ENCODE data around the gene LHFPL2. TPM values are rescaled to one million over a fixed set of nuclear protein-coding genes. Genes with fewer than 3 reads are reported as not detected.

LHFPL2 gene
- total and polyA plus RNA-seq, 10 donors: 4.8 to 14.6 (median 9.3) TPM

GRCh38 chr5:78594021-78594420, 54.6 kb downstream of the LHFPL2 start:
- no peaks in the 10 kb centered on the region for H3K9me3 ChIP-seq
- H3K4me1 ChIP-seq: peaks cover 0 to 30% (median 13%) of the 10 kb centered on the region in 6 donors
- WGBS, 5 donors: 41 to 78% (median 53%) methylated on average over 3 of the region's 3 CpGs
- H3K27ac ChIP-seq: no peak overlapping the region
- H3K4me3 ChIP-seq: no peak overlapping the region
- H3K36me3 ChIP-seq: no peaks in the 10 kb centered on the region
- H3K27me3 ChIP-seq (replicated peaks in 1 of 7): no peaks in the 10 kb centered on the region
- no peak for DNase-seq
- TF ChIP-seq POLR2AphosphoS5 (IDR thresholded peaks at IDR 0.05) (no peak), CTCF (IDR thresholded peaks at IDR 0.05 in 8 of 11, conservative IDR thresholded peaks at IDR 0.05 in 3 of 11) (no peak)
- intact Hi-C loops (cut with DNase I; ENCODE audit: low total_unique reads): no loop called here

GRCh38 chr5:78593465-78593864, 55.1 kb downstream of the LHFPL2 start:
- Histone ChIP-seq H3K27me3 (replicated peaks in 1 of 7) (no peaks in the 10 kb centered on the region), H3K9me3 (no peaks in the 10 kb centered on the region), H3K36me3 (no peaks in the 10 kb centered on the region), H3K4me1 (peaks cover 0 to 30% (median 13%) of the 10 kb centered on the region in 6 donors), H3K27ac (peak overlapping the region in 1 of 8 donors; percentile 34), H3K4me3 (no peak overlapping the region)
- intact Hi-C loops (cut with DNase I; ENCODE audit: low total_unique reads): no loop called here
- 81 to 98% (median 91%) methylated on average over 2 of the region's 2 CpGs for WGBS, 5 donors
- TF ChIP-seq CTCF (IDR thresholded peaks at IDR 0.05 in 8 of 11, conservative IDR thresholded peaks at IDR 0.05 in 3 of 11) (no peak), POLR2AphosphoS5 (IDR thresholded peaks at IDR 0.05) (no peak), POLR2A (IDR thresholded peaks at IDR 0.05) (no peak)
- no peak for DNase-seq

GRCh38 chr5:78592735-78593386, 55.7 kb downstream of the LHFPL2 start:
- TF ChIP-seq CTCF (IDR thresholded peaks at IDR 0.05 in 8 of 11, conservative IDR thresholded peaks at IDR 0.05 in 3 of 11) (no peak), POLR2AphosphoS5 (IDR thresholded peaks at IDR 0.05) (no peak), POLR2A (IDR thresholded peaks at IDR 0.05) (no peak)
- DNase-seq: no peak
- Histone ChIP-seq H3K27ac (peak overlapping the region in 1 of 8 donors; percentile 34), H3K4me1 (peaks cover 0 to 30% (median 16%) of the 10 kb centered on the region in 6 donors), H3K27me3 (replicated peaks in 1 of 7) (no peaks in the 10 kb centered on the region), H3K36me3 (no peaks in the 10 kb centered on the region), H3K9me3 (no peaks in the 10 kb centered on the region), H3K4me3 (no peak overlapping the region)
- intact Hi-C loops (cut with DNase I; ENCODE audit: low total_unique reads): no loop called here
- 89 to 97% (median 93%) methylated on average over 7 of the region's 7 CpGs for WGBS, 5 donors

- no peaks in the 10 kb centered on the region for H3K36me3 ChIP-seq
- no peaks in the 10 kb centered on the region for H3K9me3 ChIP-seq
- peak overlapping the region in 2 of 8 donors; percentile 49 to 61 for H3K27ac ChIP-seq
- H3K4me3 ChIP-seq: no peak overlapping the region
- WGBS, 5 donors: 62 to 69% (median 68%) methylated on average over 9 of the region's 9 CpGs
- peaks cover 0 to 30% (median 17%) of the 10 kb centered on the region in 6 donors for H3K4me1 ChIP-seq
- DNase-seq: no peak
- TF ChIP-seq POLR2AphosphoS5 (IDR thresholded peaks at IDR 0.05) (no peak), CTCF (IDR thresholded peaks at IDR 0.05 in 8 of 11, conservative IDR thresholded peaks at IDR 0.05 in 3 of 11) (no peak), POLR2A (IDR thresholded peaks at IDR 0.05) (no peak)
- no peaks in the 10 kb centered on the region for H3K27me3 ChIP-seq (replicated peaks in 1 of 7)
- intact Hi-C loops (cut with DNase I; ENCODE audit: low total_unique reads): no loop called here
Measured at GRCh38 chr5:78591972-78592700, 56.4 kb downstream of the LHFPL2 start.

All from spleen (tissue), 11 donors.